ENCODE data around the gene PTPRN. TPM values are rescaled to one million over a fixed set of nuclear protein-coding genes. Genes with fewer than 3 reads are reported as not detected.

Gene PTPRN
- total and polyA plus RNA-seq, 9 of the 15 experiments (the other 6 are each of a cell fraction or from before 2014, with no cell fraction given) = 0.15 to 2.4 (median 0.43) TPM; not detected in 1

- TF ChIP-seq E2F8 (IDR thresholded peaks at IDR 0.05; ENCODE audit: low read depth, partially characterized antibody) (peak; percentile 29), CC2D1A (IDR thresholded peaks at IDR 0.05) (peak; percentile 95), TBL1XR1 (IDR thresholded peaks at IDR 0.05; ENCODE audit: low read length in 2 of 2) (peak in 1 of 2 experiments; percentile 94; a peak in 3 of 4 replicates), MEF2A (IDR thresholded peaks at IDR 0.05; ENCODE audit: control insufficient read depth, low read depth, low read length) (peak; percentile 99), MNT (conservative IDR thresholded peaks at IDR 0.05) (peak; percentile 77 to 85), HOMEZ (CRISPR knock-in tag; IDR thresholded peaks at IDR 0.05) (0 out of 2 replicates have a peak, but pooled peaks have one; percentile 23), CEBPB (tag; IDR thresholded peaks at IDR 0.05) (no peak), SMARCA4 (IDR thresholded peaks at IDR 0.05) (peak; percentile 83), ZNF263 (CRISPR knock-in tag; IDR thresholded peaks at IDR 0.05; ENCODE audit: borderline replicate concordance) (0 out of 2 replicates have a peak, but pooled peaks have one; percentile 21), ZNF134 (CRISPR knock-in tag; conservative IDR thresholded peaks at IDR 0.05) (peak; percentile 45; the same call in 1 of the 2 replicates), ZNF175 (CRISPR knock-in tag; IDR thresholded peaks at IDR 0.05; ENCODE audit: low read depth) (peak; percentile 96), ZNF239 (CRISPR knock-in tag; IDR thresholded peaks at IDR 0.05) (peak; percentile 71)
Measured at GRCh38 chr2:219279151-219279915, 29.9 kb downstream of the PTPRN start, which contains the start of gene DNAJB2 (continued).
